ENCODE measurements around the gene ATP5F1D.

ATP5F1D gene

GRCh38 chr19:1272423-1273262 lies 31.1 kb downstream of the ATP5F1D start:
- Histone ChIP-seq H3K9me3 (ENCODE audit: low read length) (no peaks in the 10 kb centered on the region), H2AFZ (ENCODE audit: low read depth, low read length) (no peak overlapping the region), H3K4me3 (ENCODE audit: low read length) (no peak overlapping the region), H3K36me3 (ENCODE audit: insufficient read depth, low read length) (peaks cover 52% of the 10 kb centered on the region), H3K27me3 (ENCODE audit: insufficient read depth, low read length) (no peaks in the 10 kb centered on the region), H3K4me1 (ENCODE audit: insufficient read depth, low read length) (peaks cover 69% of the 10 kb centered on the region)

GRCh38 chr19:1273263-1274041 lies 31.9 kb downstream of the ATP5F1D start:
- H2AFZ ChIP-seq (ENCODE audit: low read depth, low read length) = no peak overlapping the region
- peaks cover 61% of the 10 kb centered on the region for H3K4me1 ChIP-seq (ENCODE audit: insufficient read depth, low read length)
- no peaks in the 10 kb centered on the region for H3K27me3 ChIP-seq (ENCODE audit: insufficient read depth, low read length)
- peaks cover 56% of the 10 kb centered on the region for H3K36me3 ChIP-seq (ENCODE audit: insufficient read depth, low read length)
- H3K9me3 ChIP-seq (ENCODE audit: low read length) = no peaks in the 10 kb centered on the region
- H3K4me3 ChIP-seq (ENCODE audit: low read length) = no peak overlapping the region

- Histone ChIP-seq H3K27me3 (ENCODE audit: insufficient read depth, low read length) (no peaks in the 10 kb centered on the region), H3K36me3 (ENCODE audit: insufficient read depth, low read length) (peaks cover 62% of the 10 kb centered on the region), H3K9me3 (ENCODE audit: low read length) (no peaks in the 10 kb centered on the region), H2AFZ (ENCODE audit: low read depth, low read length) (no peak overlapping the region), H3K4me3 (ENCODE audit: low read length) (peak overlapping the region; percentile 77), H3K4me1 (ENCODE audit: insufficient read depth, low read length) (peaks cover 56% of the 10 kb centered on the region)
These were observed 32.7 kb downstream of the ATP5F1D start for GRCh38 chr19:1274081-1274851.

DNA sequence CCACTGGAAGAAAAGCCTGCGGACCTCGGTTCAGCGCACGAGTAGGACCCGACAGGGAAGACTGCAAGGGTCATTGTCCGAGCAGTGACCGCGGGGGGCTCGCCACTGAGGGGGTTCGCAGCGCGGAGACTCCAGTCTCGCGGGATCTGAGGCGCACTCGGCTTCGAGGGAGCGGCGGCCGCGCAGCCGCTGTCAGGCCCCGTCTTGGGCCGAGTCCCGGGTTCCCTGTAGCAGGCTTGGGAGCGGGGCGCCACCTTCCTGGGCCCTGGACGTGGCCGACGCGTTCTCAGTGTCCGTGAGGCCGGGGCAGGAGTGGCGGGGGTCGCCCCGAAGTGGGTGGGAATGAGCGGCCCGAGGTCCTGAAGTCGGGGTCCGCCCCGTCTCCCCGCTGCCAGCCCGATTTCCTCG lies 33.3 kb downstream of the ATP5F1D start:
- no peaks in the 10 kb centered on the region for H3K27me3 ChIP-seq (ENCODE audit: insufficient read depth, low read length)

GRCh38 chr19:1275260-1275975 lies 33.9 kb downstream of the ATP5F1D start, which contains the start of gene FAM174C:
Gene FAM174C, plus strand, starts transcription at chr19:1275530. Its CDS starts 20 bp downstream, at chr19:1275550.
- H3K9me3 ChIP-seq (ENCODE audit: low read length) = no peaks in the 10 kb centered on the region
- H3K36me3 ChIP-seq (ENCODE audit: insufficient read depth, low read length) = peaks cover 61% of the 10 kb centered on the region
- no peak within 1 kb of the TSS for H2AFZ ChIP-seq (ENCODE audit: low read depth, low read length)
- H3K4me1 ChIP-seq (ENCODE audit: insufficient read depth, low read length) = peaks cover 49% of the 10 kb centered on the region
- peak within 1 kb of the TSS; percentile 77 for H3K4me3 ChIP-seq (ENCODE audit: low read length)
- no peaks in the 10 kb centered on the region for H3K27me3 ChIP-seq (ENCODE audit: insufficient read depth, low read length)

More for the DNA sequence above, 33.3 kb downstream of the ATP5F1D start:
- no peak overlapping the region for H2AFZ ChIP-seq (ENCODE audit: low read depth, low read length)
- no peaks in the 10 kb centered on the region for H3K9me3 ChIP-seq (ENCODE audit: low read length)
- peaks cover 54% of the 10 kb centered on the region for H3K4me1 ChIP-seq (ENCODE audit: insufficient read depth, low read length)
- H3K4me3 ChIP-seq (ENCODE audit: low read length) = peak overlapping the region; percentile 77
- H3K36me3 ChIP-seq (ENCODE audit: insufficient read depth, low read length) = peaks cover 65% of the 10 kb centered on the region

DNA sequence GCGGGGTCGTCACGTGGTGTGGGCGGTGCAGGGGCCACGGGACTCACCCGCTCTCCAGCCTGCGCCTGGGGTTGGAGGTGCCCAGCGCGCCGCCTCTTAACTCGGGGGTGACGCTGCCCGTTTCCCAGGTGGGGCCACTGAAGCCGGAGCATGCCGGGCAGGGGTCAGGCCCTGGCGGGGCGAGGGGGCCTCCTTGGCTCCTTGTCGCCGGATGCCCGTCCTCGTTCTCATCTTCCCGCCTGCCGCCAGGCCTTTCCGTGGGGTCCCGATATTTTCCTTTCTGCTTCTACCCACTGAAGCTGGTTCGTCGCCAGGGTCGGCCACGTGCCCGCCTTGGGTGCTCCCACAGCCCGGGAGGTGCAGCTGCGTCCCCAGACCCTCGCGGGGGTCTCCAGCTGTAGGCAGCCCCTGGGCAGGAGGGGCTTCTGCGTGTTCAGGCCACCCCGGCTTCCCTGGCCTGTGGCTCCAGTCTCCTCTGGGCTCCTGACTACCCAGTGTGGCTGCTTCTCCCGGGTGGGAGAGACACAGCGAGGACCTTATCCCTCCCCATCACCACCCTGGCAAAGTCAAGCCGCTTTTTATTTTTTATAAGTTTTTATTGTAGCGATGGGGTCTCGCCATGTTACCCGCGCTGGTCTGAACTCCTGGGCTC lies 34.6 kb downstream of the ATP5F1D start:
- Histone ChIP-seq H2AFZ (ENCODE audit: low read depth, low read length) (no peak overlapping the region), H3K9me3 (ENCODE audit: low read length) (no peaks in the 10 kb centered on the region), H3K36me3 (ENCODE audit: insufficient read depth, low read length) (peaks cover 54% of the 10 kb centered on the region), H3K27me3 (ENCODE audit: insufficient read depth, low read length) (no peaks in the 10 kb centered on the region), H3K4me1 (ENCODE audit: insufficient read depth, low read length) (peaks cover 42% of the 10 kb centered on the region), H3K4me3 (ENCODE audit: low read length) (peak overlapping the region; percentile 77)

DNA sequence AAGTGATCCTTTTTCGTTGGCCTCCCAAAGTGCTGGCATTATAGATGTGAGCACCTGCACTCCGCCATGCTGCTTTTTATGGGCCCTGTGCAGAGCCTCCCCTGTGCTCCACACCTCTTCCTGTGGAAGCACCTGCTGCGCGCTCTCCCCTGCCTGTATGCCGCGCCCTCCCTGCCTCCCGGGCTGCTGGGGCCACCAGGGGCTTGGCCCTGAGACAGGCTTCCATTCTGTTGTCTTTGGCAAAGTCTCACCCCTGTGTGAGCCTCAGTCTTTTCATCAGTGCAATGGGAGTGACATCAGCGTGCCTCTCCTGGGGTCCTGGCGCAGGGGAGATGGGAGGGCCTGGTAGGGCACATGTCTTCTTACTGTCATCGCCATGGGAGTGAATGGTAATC lies 35.1 kb downstream of the ATP5F1D start:
- H3K4me3 ChIP-seq (ENCODE audit: low read length) = no peak overlapping the region
- H3K27me3 ChIP-seq (ENCODE audit: insufficient read depth, low read length) = no peaks in the 10 kb centered on the region
- H3K9me3 ChIP-seq (ENCODE audit: low read length) = no peaks in the 10 kb centered on the region
- H2AFZ ChIP-seq (ENCODE audit: low read depth, low read length) = no peak overlapping the region
- peaks cover 49% of the 10 kb centered on the region for H3K36me3 ChIP-seq (ENCODE audit: insufficient read depth, low read length)
- peaks cover 36% of the 10 kb centered on the region for H3K4me1 ChIP-seq (ENCODE audit: insufficient read depth, low read length)

- no peak overlapping the region for H2AFZ ChIP-seq (ENCODE audit: low read depth, low read length)
- no peaks in the 10 kb centered on the region for H3K9me3 ChIP-seq (ENCODE audit: low read length)
- no peaks in the 10 kb centered on the region for H3K27me3 ChIP-seq (ENCODE audit: insufficient read depth, low read length)
- H3K36me3 ChIP-seq (ENCODE audit: insufficient read depth, low read length) = peaks cover 45% of the 10 kb centered on the region
- H3K4me1 ChIP-seq (ENCODE audit: insufficient read depth, low read length) = peaks cover 32% of the 10 kb centered on the region
- no peak overlapping the region for H3K4me3 ChIP-seq (ENCODE audit: low read length)
These were observed 35.5 kb downstream of the ATP5F1D start for GRCh38 chr19:1277061-1277460.

- Histone ChIP-seq H3K27me3 (ENCODE audit: insufficient read depth, low read length) (no peaks in the 10 kb centered on the region), H3K36me3 (ENCODE audit: insufficient read depth, low read length) (peaks cover 35% of the 10 kb centered on the region), H2AFZ (ENCODE audit: low read depth, low read length) (no peak overlapping the region), H3K9me3 (ENCODE audit: low read length) (no peaks in the 10 kb centered on the region), H3K4me3 (ENCODE audit: low read length) (no peak overlapping the region), H3K4me1 (ENCODE audit: insufficient read depth, low read length) (peaks cover 28% of the 10 kb centered on the region)
These were observed 36.5 kb downstream of the ATP5F1D start for GRCh38 chr19:1278074-1278473.

DNA sequence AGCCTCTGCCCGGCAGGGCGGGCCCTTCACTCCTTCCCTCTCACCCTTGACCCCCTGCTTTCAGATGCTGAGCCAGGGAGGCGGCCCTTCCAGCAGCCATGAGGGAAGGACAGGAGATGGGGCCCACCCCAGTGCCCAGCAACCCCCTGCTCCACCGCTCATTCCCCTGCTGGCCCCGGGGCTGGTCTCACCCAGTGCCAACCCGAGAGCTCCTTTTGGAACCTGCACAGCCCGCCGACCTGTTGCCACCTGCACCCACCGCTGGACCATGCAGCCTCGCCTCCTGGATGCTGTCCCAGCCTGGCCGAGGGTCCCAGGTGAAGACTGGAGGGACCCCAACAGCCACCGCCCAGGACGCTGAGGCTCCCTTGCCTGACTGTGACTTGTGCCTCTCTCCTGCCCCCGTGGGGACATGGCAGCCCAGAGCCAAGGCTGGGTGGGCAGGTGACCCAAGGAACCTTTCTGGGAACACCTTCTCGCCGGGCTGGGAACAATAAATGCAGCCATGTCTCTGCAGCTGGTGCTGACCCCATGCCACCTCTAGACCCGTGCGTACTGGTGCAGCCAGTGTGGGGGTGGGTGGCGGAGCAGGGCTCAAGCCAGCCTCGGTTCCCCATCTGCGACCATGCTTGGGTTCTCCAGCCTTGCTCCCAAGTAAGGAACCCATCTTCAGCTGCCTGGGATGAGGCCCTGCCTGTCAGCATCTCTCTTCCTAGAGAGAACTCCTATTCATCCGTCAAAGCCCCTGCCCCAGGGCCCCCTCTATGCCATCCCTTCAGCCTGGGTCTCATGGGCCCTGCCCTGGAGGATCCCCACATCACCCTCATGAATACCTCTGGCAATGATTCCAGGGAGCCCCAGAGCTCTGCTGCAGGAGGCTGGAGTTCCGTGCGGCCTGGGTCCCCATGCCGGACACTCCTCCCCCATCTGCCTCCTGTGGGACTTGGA lies 37.4 kb downstream of the ATP5F1D start:
- no peaks in the 10 kb centered on the region for H3K9me3 ChIP-seq (ENCODE audit: low read length)
- no peak overlapping the region for H3K4me3 ChIP-seq (ENCODE audit: low read length)
- H3K27me3 ChIP-seq (ENCODE audit: insufficient read depth, low read length) = no peaks in the 10 kb centered on the region
- peaks cover 30% of the 10 kb centered on the region for H3K4me1 ChIP-seq (ENCODE audit: insufficient read depth, low read length)
- peaks cover 26% of the 10 kb centered on the region for H3K36me3 ChIP-seq (ENCODE audit: insufficient read depth, low read length)
- no peak overlapping the region for H2AFZ ChIP-seq (ENCODE audit: low read depth, low read length)

- H3K4me3 ChIP-seq (ENCODE audit: low read length) = no peak overlapping the region
- H2AFZ ChIP-seq (ENCODE audit: low read depth, low read length) = no peak overlapping the region
- H3K9me3 ChIP-seq (ENCODE audit: low read length) = no peaks in the 10 kb centered on the region
- H3K4me1 ChIP-seq (ENCODE audit: insufficient read depth, low read length) = peaks cover 31% of the 10 kb centered on the region
- no peaks in the 10 kb centered on the region for H3K27me3 ChIP-seq (ENCODE audit: insufficient read depth, low read length)
- H3K36me3 ChIP-seq (ENCODE audit: insufficient read depth, low read length) = peaks cover 18% of the 10 kb centered on the region
These were observed 38.3 kb downstream of the ATP5F1D start for GRCh38 chr19:1279782-1280341.

All from neuron (in vitro differentiated cells).